HepG2 (cell line): ENCODE data around the gene PIGN. TPM values are rescaled to one million over a fixed set of nuclear protein-coding genes. Genes with fewer than 3 reads are reported as not detected.

Source experiments
- CCDC6 ChIP-seq: sonication (generic); formaldehyde crosslinking; IDR thresholded peaks from 2 replicates; pipeline ENCODE4 v1.8.1; 2022; ENCODE audit warnings: mild to moderate bottlenecking, missing genetic modification reagents, moderate library complexity
- FUBP1 ChIP-seq: sonication (generic); formaldehyde crosslinking; IDR thresholded peaks from 2 replicates; pipeline ENCODE4 v1.5.1; 2020; ENCODE audit warnings: missing genetic modification reagents, mild to moderate bottlenecking, borderline replicate concordance
- HNRNPUL1 ChIP-seq: fragments of 200-400 bp; formaldehyde crosslinking; IDR thresholded peaks from 2 replicates; pipeline ENCODE4 v1.6.1; 2017; ENCODE audit warnings: low read depth, mild to moderate bottlenecking, low read length, moderate library complexity
- KDM5B ChIP-seq: sonication (generic); formaldehyde crosslinking; IDR thresholded peaks from 2 replicates; pipeline ENCODE4 v1.4.0; 2020; ENCODE audit warnings: missing genetic modification reagents, mild to moderate bottlenecking, borderline replicate concordance
- MYPOP ChIP-seq: sonication (generic); formaldehyde crosslinking; IDR thresholded peaks from 2 replicates; pipeline ENCODE4 v1.8.1; 2023; ENCODE audit warnings: mild to moderate bottlenecking, moderate library complexity, missing genetic modification reagents
- NCOA2 ChIP-seq: sonication (generic); formaldehyde crosslinking; IDR thresholded peaks from 2 replicates; pipeline ENCODE4 v1.8.0; 2022; ENCODE audit warnings: inconsistent platforms
- PITX1 ChIP-seq: sonication (generic); formaldehyde crosslinking; IDR thresholded peaks from 2 replicates; pipeline ENCODE4 v1.5.1; 2020; ENCODE audit warnings: mild to moderate bottlenecking, missing genetic modification reagents
- SP5 ChIP-seq: IDR thresholded peaks from 2 replicates; pipeline ENCODE4 v1.6.1; 2016; ENCODE audit warnings: low read depth, borderline replicate concordance
- SSRP1 ChIP-seq: IDR thresholded peaks from 2 replicates; pipeline ENCODE4 v1.6.1; 2016; ENCODE audit warnings: control low read depth
- TOPORS ChIP-seq: sonication (generic); formaldehyde crosslinking; IDR thresholded peaks from 2 replicates; pipeline ENCODE4 v1.8.0; 2023; ENCODE audit warnings: mild to moderate bottlenecking, missing genetic modification reagents
- ZNF10 ChIP-seq: sonication (generic); formaldehyde crosslinking; IDR thresholded peaks from 2 replicates; pipeline ENCODE4 v1.4.0; 2020; ENCODE audit warnings: mild to moderate bottlenecking, low read depth, missing genetic modification reagents, borderline replicate concordance
- ZNF282 ChIP-seq: fragments of 450-650 bp; IDR thresholded peaks from 2 replicates; pipeline ENCODE4 v1.6.1; 2018; ENCODE audit not compliant: partially characterized antibody
- ZNF292 ChIP-seq: sonication (generic); formaldehyde crosslinking; IDR thresholded peaks from 2 replicates; pipeline ENCODE4 v1.8.1; 2022; ENCODE audit warnings: mild to moderate bottlenecking, low read depth, missing genetic modification reagents, borderline replicate concordance
- ZNF407 ChIP-seq: sonication (generic); formaldehyde crosslinking; IDR thresholded peaks from one replicate; pipeline ENCODE4 v1.5.1; 2020; ENCODE audit warnings: mild to moderate bottlenecking, missing genetic modification reagents; ENCODE audit errors: not compliant biosample characterization
- ZNF562 ChIP-seq: sonication (generic); formaldehyde crosslinking; IDR thresholded peaks from 2 replicates; pipeline ENCODE4 v1.8.0; 2022; ENCODE audit warnings: missing genetic modification reagents, borderline replicate concordance
- ZNF709 ChIP-seq: sonication (generic); formaldehyde crosslinking; IDR thresholded peaks from 2 replicates; pipeline ENCODE4 v1.5.0; 2020; ENCODE audit warnings: mild to moderate bottlenecking, missing genetic modification reagents
- polyA plus RNA-seq, 8 experiments: library from polyadenylated mRNA; depleted of rRNA in 3 of 8; stranded (reverse) in 7 of 8; unstranded in 1 of 8; fragments of >200 nt; fragmentation: Illumina TruSeq in 4 of 8; extraction: Trizol in 4 of 8; gene quantifications; 2 replicates each; pipeline versions ENCODE4 v1.2.1 to v1.2.3, GENCODE V29; 2011 to 2016; ENCODE audit warnings: low read depth in 4 of 8, missing spikeins in 1 of 8, mixed read lengths in 1 of 8; ENCODE audit not compliant: insufficient read depth in 1 of 8
- total RNA-seq, 5 experiments: library from RNA; depleted of rRNA; stranded (reverse); fragments of >200 nt; fragmentation: Illumina TruSeq; extraction: Trizol; gene quantifications; 2 replicates each; pipeline ENCODE4 v1.2.3, GENCODE V29; 2016; ENCODE audit warnings: low read depth in 1 of 5
- TF ChIP-seq, protein P1 (sequence below): sonication (generic); formaldehyde crosslinking; conservative IDR thresholded peaks from 2 replicates; pipeline ENCODE4 v1.8.0; 2022; ENCODE audit warnings: mild to moderate bottlenecking, moderate library complexity, missing genetic modification reagents

PIGN gene
- total and polyA plus RNA-seq, 2 of the 13 experiments (the other 11 are each of a cell fraction or from before 2014, with no cell fraction given), result 15.5 to 33.6 TPM

GRCh38 chr18:62186499-62186773 is 420 bp downstream of the PIGN start (continued):
- no peak for TF ChIP-seq ZNF407 (CRISPR knock-in tag)
- TF ChIP-seq ZNF292, result no peak; the same call in 1 of the 2 replicates
- TF ChIP-seq FUBP1 (CRISPR knock-in tag), result no peak
- no peak for TF ChIP-seq ZNF562
- TF ChIP-seq ZNF10 (CRISPR knock-in tag), result no peak
- peak; percentile 37; the same call in 1 of the 2 replicates for TF ChIP-seq KDM5B (CRISPR knock-in tag)
- no peak for TF ChIP-seq CCDC6 (CRISPR knock-in tag)
- TF ChIP-seq PITX1 (CRISPR knock-in tag), result 0 out of 2 replicates have a peak, but pooled peaks have one; percentile 26
- no peak for TF ChIP-seq HNRNPUL1
- no peak for TF ChIP-seq SP5
- no peak for TF ChIP-seq SSRP1
- no peak for TF ChIP-seq TOPORS
- peak; percentile 86; the same call in 1 of the 2 replicates for TF ChIP-seq MYPOP
- TF ChIP-seq, protein P1, sequence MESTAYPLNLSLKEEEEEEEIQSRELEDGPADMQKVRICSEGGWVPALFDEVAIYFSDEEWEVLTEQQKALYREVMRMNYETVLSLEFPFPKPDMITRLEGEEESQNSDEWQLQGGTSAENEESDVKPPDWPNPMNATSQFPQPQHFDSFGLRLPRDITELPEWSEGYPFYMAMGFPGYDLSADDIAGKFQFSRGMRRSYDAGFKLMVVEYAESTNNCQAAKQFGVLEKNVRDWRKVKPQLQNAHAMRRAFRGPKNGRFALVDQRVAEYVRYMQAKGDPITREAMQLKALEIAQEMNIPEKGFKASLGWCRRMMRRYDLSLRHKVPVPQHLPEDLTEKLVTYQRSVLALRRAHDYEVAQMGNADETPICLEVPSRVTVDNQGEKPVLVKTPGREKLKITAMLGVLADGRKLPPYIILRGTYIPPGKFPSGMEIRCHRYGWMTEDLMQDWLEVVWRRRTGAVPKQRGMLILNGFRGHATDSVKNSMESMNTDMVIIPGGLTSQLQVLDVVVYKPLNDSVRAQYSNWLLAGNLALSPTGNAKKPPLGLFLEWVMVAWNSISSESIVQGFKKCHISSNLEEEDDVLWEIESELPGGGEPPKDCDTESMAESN (CRISPR knock-in tag), result no peak
- TF ChIP-seq ZNF709, result no peak; the same call in 1 of the 2 replicates
- no peak for TF ChIP-seq NCOA2
- no peak for TF ChIP-seq ZNF282
